IPS-18c (cell line): ENCODE measurements around the gene CLDN1.
"Not testable (repeated sequence)": the region's sequence is repeated elsewhere in the genome, so short reads cannot be mapped to it uniquely, and the experiment has no call there.

ENCODE experiments used
- H3K4me3 ChIP-seq: 2 replicates; pipeline ENCODE4 v1.7.0; 2013; ENCODE audit warnings: low read depth, mild to moderate bottlenecking, low read length, moderate library complexity; ENCODE audit not compliant: insufficient read depth
- H3K9me3 ChIP-seq: one replicate; pipeline ENCODE4 v1.6.1; 2013; ENCODE audit warnings: mild to moderate bottlenecking, low read length, moderate library complexity; ENCODE audit not compliant: control insufficient read depth, insufficient read depth

Gene CLDN1

DNA sequence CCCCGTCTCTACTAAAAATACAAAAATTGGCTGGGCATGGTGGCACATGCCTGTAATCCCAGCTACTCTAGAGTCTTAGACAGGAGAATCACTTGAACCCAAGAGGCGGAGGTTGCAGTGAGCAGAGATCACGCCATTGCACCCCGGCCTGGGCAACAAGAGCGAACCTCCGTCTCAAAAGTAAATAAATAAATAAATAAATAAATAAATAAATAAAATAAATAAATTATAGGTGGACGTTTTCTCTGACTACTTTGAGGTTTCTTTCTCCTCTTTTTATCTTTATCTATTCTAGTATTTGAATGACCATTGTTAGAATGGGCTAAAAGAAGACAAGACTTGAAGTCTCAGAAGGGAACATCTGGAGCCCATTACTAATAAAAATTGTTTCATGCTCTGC is 54.8 kb downstream of the CLDN1 start:
- H3K4me3 ChIP-seq, H3K9me3 ChIP-seq: not testable (repeated sequence)

DNA sequence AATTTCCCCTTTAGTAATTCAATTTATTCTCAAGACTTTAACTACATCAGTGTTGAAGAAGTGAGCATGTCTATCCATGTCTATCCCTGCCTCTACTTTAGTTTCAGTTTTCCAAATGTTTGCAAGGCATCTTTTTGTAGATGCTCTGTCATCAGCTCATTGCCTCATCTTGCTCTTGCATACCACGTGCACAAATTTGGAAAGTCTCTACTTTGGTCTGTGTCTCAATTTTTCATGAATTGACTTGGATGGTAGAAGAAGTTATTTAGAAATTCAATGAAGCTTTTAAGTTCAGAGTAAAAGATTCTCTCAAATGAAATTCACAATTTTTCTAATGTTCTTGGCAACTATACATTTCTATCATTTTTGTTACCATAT is 55.3 kb downstream of the CLDN1 start:
- H3K9me3 ChIP-seq, result no peaks in the 10 kb centered on the region
- H3K4me3 ChIP-seq, result no peak overlapping the region

GRCh38 chr3:190266265-190266912 is 55.9 kb downstream of the CLDN1 start:
- Histone ChIP-seq H3K9me3 (no peaks in the 10 kb centered on the region), H3K4me3 (no peak overlapping the region)

GRCh38 chr3:190265796-190266195 is 56.5 kb downstream of the CLDN1 start:
- Histone ChIP-seq H3K9me3 (no peaks in the 10 kb centered on the region), H3K4me3 (no peak overlapping the region)

- Histone ChIP-seq H3K9me3 (no peaks in the 10 kb centered on the region), H3K4me3 (no peak overlapping the region)
Measured at GRCh38 chr3:190265126-190265525, 57.1 kb downstream of the CLDN1 start.

DNA sequence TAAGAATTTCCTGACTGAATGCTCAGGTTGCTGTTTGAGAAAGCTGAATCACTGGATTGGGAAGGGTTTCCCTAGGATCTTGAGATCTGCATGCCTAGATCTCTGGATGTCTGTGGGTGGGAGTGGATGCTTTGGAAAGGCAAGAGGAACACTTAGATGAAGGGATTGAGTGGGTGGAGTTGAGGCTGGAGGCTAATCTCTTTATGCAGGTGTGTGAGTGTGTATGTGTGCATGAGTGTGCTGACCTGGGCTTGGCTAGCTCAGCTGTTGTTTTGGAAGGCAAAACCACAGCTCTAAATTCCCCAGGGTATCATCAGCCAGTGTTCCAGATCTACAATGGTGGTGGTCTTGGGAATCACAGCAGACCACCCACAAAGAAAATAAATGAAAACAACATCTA is 60.5 kb downstream of the CLDN1 start:
- H3K4me3 ChIP-seq, result no peak overlapping the region
- H3K9me3 ChIP-seq, result no peaks in the 10 kb centered on the region

DNA sequence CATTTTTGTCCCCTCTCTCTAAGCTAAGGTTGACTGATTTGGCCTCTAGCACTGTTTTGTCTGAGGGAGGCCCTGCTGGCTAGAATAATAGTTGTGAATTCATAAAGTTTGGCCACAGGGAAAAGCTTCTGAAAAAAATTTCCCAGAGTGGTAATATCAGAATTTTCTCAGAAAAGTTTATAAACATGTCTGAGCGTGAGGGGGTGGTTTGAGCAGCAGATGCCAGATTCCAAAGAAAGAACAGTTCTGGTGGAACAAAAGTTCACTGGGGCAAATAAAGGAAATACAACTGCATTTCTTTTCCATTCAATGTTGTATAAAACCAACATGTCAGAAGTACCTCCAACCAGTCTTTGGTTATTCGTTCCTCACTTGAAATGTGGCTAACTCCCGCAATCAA is 61.2 kb downstream of the CLDN1 start:
- Histone ChIP-seq H3K9me3 (no peaks in the 10 kb centered on the region), H3K4me3 (no peak overlapping the region)

GRCh38 chr3:190260301-190260700 is 61.9 kb downstream of the CLDN1 start:
- no peaks in the 10 kb centered on the region for H3K9me3 ChIP-seq

GRCh38 chr3:190258634-190259033 is 63.6 kb downstream of the CLDN1 start:
- H3K4me3 ChIP-seq, result no peak overlapping the region
- no peaks in the 10 kb centered on the region for H3K9me3 ChIP-seq

More at GRCh38 chr3:190260301-190260700, 61.9 kb downstream of the CLDN1 start:
- H3K4me3 ChIP-seq, result no peak overlapping the region
